GM12891 (cell line): Measurements from ENCODE around the gene SETD7.

Experiments
- POLR2A ChIP-seq: IDR thresholded peaks from 2 replicates; pipeline ENCODE4 v1.6.1; 2011; ENCODE audit warnings: low read depth, low read length, control low read depth
- POLR2AphosphoS5 ChIP-seq: IDR thresholded peaks from 2 replicates; pipeline ENCODE4 v1.6.1; 2011; ENCODE audit warnings: low read depth, low read length, control low read depth
- POU2F2 ChIP-seq: IDR thresholded peaks from 2 replicates; pipeline ENCODE4 v1.6.1; 2011; ENCODE audit warnings: low read depth, mild to moderate bottlenecking, control low read depth, low read length, moderate library complexity
- SPI1 ChIP-seq: IDR thresholded peaks from 2 replicates; pipeline ENCODE4 v1.6.1; 2011; ENCODE audit warnings: low read depth, low read length, control low read depth
- TAF1 ChIP-seq: IDR thresholded peaks from 2 replicates; pipeline ENCODE4 v1.6.1; 2011; ENCODE audit warnings: low read depth, low read length, control low read depth

DNA sequence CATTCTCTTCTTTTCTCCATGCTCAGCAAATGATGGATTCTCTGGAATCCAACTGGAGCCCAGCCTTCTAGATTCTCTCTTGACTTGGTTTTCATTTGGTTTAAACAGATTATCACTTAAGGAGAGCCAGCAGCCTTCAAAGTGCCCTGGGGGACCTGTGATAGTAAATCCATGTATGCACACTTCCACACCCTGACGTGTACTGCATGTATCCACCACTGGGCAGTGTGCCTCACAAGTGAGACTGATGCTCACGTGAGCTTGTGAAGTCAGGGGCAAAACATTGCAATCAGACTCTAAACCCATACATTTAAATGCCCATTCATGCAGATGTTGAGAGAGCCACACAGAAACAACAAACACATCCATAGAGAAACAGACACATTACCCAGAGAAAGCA is 28.0 kb upstream of the SETD7 start:
- TF ChIP-seq POLR2AphosphoS5 (no peak), TAF1 (no peak), SPI1 (no peak), POLR2A (no peak), POU2F2 (no peak)
